Measurements from ENCODE around the gene CCDC91.

DNA sequence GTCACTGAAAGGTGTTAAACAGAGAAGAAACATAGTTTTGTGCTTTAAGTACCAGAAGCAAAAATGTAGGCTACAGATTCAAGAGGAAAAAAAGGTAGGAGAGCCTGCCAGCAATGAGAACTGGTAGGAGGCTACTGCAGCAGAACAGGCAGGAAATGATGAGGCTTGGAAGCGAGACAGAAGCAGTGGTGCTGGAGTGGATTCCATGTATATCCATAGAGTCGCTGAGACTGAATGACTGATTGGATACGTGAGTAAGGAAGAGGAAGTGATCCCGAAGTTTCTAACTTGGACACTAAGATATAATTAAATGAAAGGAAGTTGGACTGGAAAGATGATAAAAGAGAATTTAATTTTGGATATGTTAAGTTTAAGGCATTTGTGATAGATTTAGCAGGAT is 45.0 kb upstream of the CCDC91 start:
- no peak for TF ChIP-seq POLR2A (IDR thresholded peaks at IDR 0.05)
- TF ChIP-seq, protein P1, sequence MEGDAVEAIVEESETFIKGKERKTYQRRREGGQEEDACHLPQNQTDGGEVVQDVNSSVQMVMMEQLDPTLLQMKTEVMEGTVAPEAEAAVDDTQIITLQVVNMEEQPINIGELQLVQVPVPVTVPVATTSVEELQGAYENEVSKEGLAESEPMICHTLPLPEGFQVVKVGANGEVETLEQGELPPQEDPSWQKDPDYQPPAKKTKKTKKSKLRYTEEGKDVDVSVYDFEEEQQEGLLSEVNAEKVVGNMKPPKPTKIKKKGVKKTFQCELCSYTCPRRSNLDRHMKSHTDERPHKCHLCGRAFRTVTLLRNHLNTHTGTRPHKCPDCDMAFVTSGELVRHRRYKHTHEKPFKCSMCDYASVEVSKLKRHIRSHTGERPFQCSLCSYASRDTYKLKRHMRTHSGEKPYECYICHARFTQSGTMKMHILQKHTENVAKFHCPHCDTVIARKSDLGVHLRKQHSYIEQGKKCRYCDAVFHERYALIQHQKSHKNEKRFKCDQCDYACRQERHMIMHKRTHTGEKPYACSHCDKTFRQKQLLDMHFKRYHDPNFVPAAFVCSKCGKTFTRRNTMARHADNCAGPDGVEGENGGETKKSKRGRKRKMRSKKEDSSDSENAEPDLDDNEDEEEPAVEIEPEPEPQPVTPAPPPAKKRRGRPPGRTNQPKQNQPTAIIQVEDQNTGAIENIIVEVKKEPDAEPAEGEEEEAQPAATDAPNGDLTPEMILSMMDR (IDR thresholded peaks at IDR 0.05) = no peak
